SK-N-MC (cell line): ENCODE results near the gene FOSL2.

ENCODE experiments used
- EZH2 ChIP-seq: fragments of 200-600 bp; sonication (generic); IDR thresholded peaks from one replicate; pipeline ENCODE4 v1.6.1; 2017; ENCODE audit warnings: antibody characterized with exemption
- FOXP2 ChIP-seq: optimal IDR thresholded peaks from 2 replicates; pipeline ENCODE3; 2011; ENCODE audit warnings: mild to moderate bottlenecking, moderate library complexity; ENCODE audit not compliant: insufficient read depth; ENCODE audit errors: extremely low read length, control extremely low read depth
- POLR2AphosphoS5 ChIP-seq: IDR thresholded peaks from 2 replicates; pipeline ENCODE4 v1.6.1; 2012; ENCODE audit warnings: mild to moderate bottlenecking, low read depth, low read length, borderline replicate concordance

DNA sequence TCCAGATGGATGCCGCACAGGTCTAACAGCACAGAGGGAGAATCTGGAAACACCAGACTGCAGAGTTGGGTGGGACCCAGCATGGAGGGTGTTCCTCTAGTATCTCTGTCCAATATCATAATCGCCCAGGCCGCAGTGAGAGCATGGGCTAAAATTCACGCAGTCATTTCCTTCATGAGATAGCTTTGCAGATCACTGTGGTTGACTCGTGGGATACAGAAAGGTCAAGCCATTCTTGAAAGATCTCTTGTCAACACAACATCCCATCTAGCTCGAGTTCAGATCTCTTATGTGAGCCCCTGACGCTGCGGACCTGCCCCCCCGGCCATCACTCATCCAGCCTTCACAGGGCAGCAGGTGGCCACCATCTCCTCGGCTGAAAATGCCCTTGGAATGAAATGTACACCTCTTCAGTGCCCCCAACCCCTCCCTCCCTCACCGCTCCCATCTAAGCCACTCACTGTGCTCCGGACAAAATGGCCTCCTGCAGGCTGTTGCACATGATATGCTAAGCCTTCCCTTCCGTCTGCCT lies 45.9 kb downstream of the FOSL2 start:
- TF ChIP-seq EZH2 (no peak), POLR2AphosphoS5 (no peak), FOXP2 (no peak)
